Inflammatory macrophage treated with lipopolysaccharide for 1 hour (primary cell): ENCODE measurements around the gene CRADD.
"Not testable (repeated sequence)": the region's sequence is repeated elsewhere in the genome, so short reads cannot be mapped to it uniquely, and the experiment has no call there.

Experiments
- DNase-seq, 2 donors: peaks; one replicate each; pipeline ENCODE4 v3.0.0-alpha.2; 2020 to 2022

The CRADD gene

GRCh38 chr12:93762059-93762719, 85.0 kb downstream of the CRADD start:
- DNase-seq, result no peak

GRCh38 chr12:93762912-93763553, 85.9 kb downstream of the CRADD start:
- no peak for DNase-seq

- no peak for DNase-seq
Observed at GRCh38 chr12:93763746-93764147, 86.6 kb downstream of the CRADD start.

GRCh38 chr12:93766371-93766770, 89.2 kb downstream of the CRADD start:
- no peak for DNase-seq

- DNase-seq, result peak; percentile 55 to 73
Observed at GRCh38 chr12:93766796-93767523, 89.8 kb downstream of the CRADD start.

- DNase-seq, result peak in 1 of 2 donors; percentile 10
Observed at GRCh38 chr12:93767524-93767863, 90.3 kb downstream of the CRADD start.

GRCh38 chr12:93772003-93772700, 95.0 kb downstream of the CRADD start:
- DNase-seq, result no peak

GRCh38 chr12:93773122-93773871, 96.1 kb downstream of the CRADD start:
- DNase-seq, result peak; percentile 84 to 98

- no peak for DNase-seq
Observed at GRCh38 chr12:93776581-93777018, 99.4 kb downstream of the CRADD start.

- peak; percentile 34 to 46 for DNase-seq
Observed at GRCh38 chr12:93777254-93777653, 100.1 kb downstream of the CRADD start.

- DNase-seq, result no peak
Observed at GRCh38 chr12:93778306-93778705, 101.1 kb downstream of the CRADD start.

GRCh38 chr12:93778766-93779165, 101.6 kb downstream of the CRADD start:
- no peak for DNase-seq

GRCh38 chr12:93780101-93780641, 103.0 kb downstream of the CRADD start:
- DNase-seq, result no peak

GRCh38 chr12:93780886-93781285, 103.7 kb downstream of the CRADD start:
- DNase-seq, result not testable (repeated sequence)

- DNase-seq, result not testable (repeated sequence)
Observed at GRCh38 chr12:93781961-93782360, 104.8 kb downstream of the CRADD start.

- DNase-seq, result no peak
Observed at GRCh38 chr12:93782853-93783252, 105.7 kb downstream of the CRADD start.

GRCh38 chr12:93783832-93784231, 106.7 kb downstream of the CRADD start:
- DNase-seq, result peak in 1 of 2 donors; percentile 22

GRCh38 chr12:93784339-93785086, 107.3 kb downstream of the CRADD start:
- no peak for DNase-seq

GRCh38 chr12:93785249-93786010, 108.3 kb downstream of the CRADD start:
- DNase-seq, result peak; percentile 76 to 89

GRCh38 chr12:93786656-93787397, 109.7 kb downstream of the CRADD start:
- DNase-seq, result no peak
